ENCODE measurements around the gene HOXA4. TPM values are rescaled to one million over a fixed set of nuclear protein-coding genes. Genes with fewer than 3 reads are reported as not detected.

HOXA4 gene
- total and polyA plus RNA-seq, 2 experiments from 2014 or later = not detected

- Mint-ChIP-seq H3K36me3 (ENCODE audit: low read depth) (no peaks in the 10 kb centered on the region), H3K27ac (no peak overlapping the region), H3K4me3 (no peak overlapping the region), H3K27me3 (ENCODE audit: insufficient read depth, low read depth, poor library complexity) (peaks cover 96% of the 10 kb centered on the region), H3K4me1 (peaks cover 1% of the 10 kb centered on the region; the same call in 1 of the 3 replicates), H3K9me3 (no peaks in the 10 kb centered on the region; the same call in 2 of the 3 replicates)
- Histone ChIP-seq H3K4me3 (no peak overlapping the region), H3F3A (replicated peaks; ENCODE audit: low read depth) (peaks cover 45% of the 10 kb centered on the region), H3K27me3 (ENCODE audit: insufficient read depth) (peaks cover 100% of the 10 kb centered on the region), H3K4me2 (no peak overlapping the region), H3K79me2 (replicated peaks; ENCODE audit: insufficient read depth) (no peaks in the 10 kb centered on the region), H3K4me1 (ENCODE audit: insufficient read depth) (peaks cover 8% of the 10 kb centered on the region; the same call in 1 of the 2 replicates), H3K9me2 (ENCODE audit: insufficient read depth) (no peaks in the 10 kb centered on the region), H3K27ac (ENCODE audit: low read depth) (no peak overlapping the region), H4K20me1 (replicated peaks; ENCODE audit: insufficient read depth) (peaks cover 61% of the 10 kb centered on the region), H2AFZ (no peak overlapping the region), H3K36me3 (ENCODE audit: insufficient read depth) (no peaks in the 10 kb centered on the region)
- DNase-seq (ENCODE audit: low spot score) = no peak
- no peak for TF ChIP-seq STAT1 (IDR thresholded peaks at IDR 0.05; ENCODE audit: unreplicated experiment)
- TF ChIP-seq EZH2 (IDR thresholded peaks at IDR 0.05; ENCODE audit: low read depth, unreplicated experiment) = peak; percentile 85
- ATAC-seq = no peak
Measured at GRCh38 chr7:27133409-27134231, 3.1 kb upstream of the HOXA4 start.

GRCh38 chr7:27132978-27133377 is 2.4 kb upstream of the HOXA4 start:
- TF ChIP-seq CTCF (conservative IDR thresholded peaks at IDR 0.05; ENCODE audit: low read depth in 2 of 2) (no peak), ETS1 (IDR thresholded peaks at IDR 0.05) (no peak), ZNF114 (CRISPR knock-in tag; IDR thresholded peaks at IDR 0.05) (no peak), EZH2 (IDR thresholded peaks at IDR 0.05; ENCODE audit: low read depth, unreplicated experiment) (no peak), CREB1 (CRISPR knock-in tag; IDR thresholded peaks at IDR 0.05; ENCODE audit: low read depth) (no peak), ZNF331 (CRISPR knock-in tag; IDR thresholded peaks at IDR 0.05; ENCODE audit: low read depth) (no peak), ZNF462 (CRISPR knock-in tag; IDR thresholded peaks at IDR 0.05) (no peak), JUNB (IDR thresholded peaks at IDR 0.05; ENCODE audit: unreplicated experiment) (no peak), POLR2AphosphoS5 (IDR thresholded peaks at IDR 0.05; ENCODE audit: low read depth) (no peak), EZH2phosphoT487 (IDR thresholded peaks at IDR 0.05; ENCODE audit: unreplicated experiment) (no peak), NANOG (IDR thresholded peaks at IDR 0.05; ENCODE audit: borderline replicate concordance) (no peak), STAT1 (IDR thresholded peaks at IDR 0.05; ENCODE audit: unreplicated experiment) (no peak)
- Histone ChIP-seq H3K27me3 (ENCODE audit: insufficient read depth) (peaks cover 100% of the 10 kb centered on the region), H2AFZ (no peak overlapping the region), H3K79me2 (replicated peaks; ENCODE audit: insufficient read depth) (no peaks in the 10 kb centered on the region), H3K9me2 (ENCODE audit: insufficient read depth) (no peaks in the 10 kb centered on the region), H3K4me1 (ENCODE audit: insufficient read depth) (peaks cover 7% of the 10 kb centered on the region; the same call in 1 of the 2 replicates), H3F3A (replicated peaks; ENCODE audit: low read depth) (peaks cover 45% of the 10 kb centered on the region), H3K36me3 (ENCODE audit: insufficient read depth) (no peaks in the 10 kb centered on the region), H3K4me3 (no peak overlapping the region), H3K27ac (ENCODE audit: low read depth) (no peak overlapping the region), H4K20me1 (replicated peaks; ENCODE audit: insufficient read depth) (peaks cover 57% of the 10 kb centered on the region), H3K4me2 (no peak overlapping the region)
- Mint-ChIP-seq H3K9me3 (no peaks in the 10 kb centered on the region; the same call in 2 of the 3 replicates), H3K27ac (no peak overlapping the region), H3K4me1 (no peaks in the 10 kb centered on the region; the same call in 2 of the 3 replicates), H3K36me3 (ENCODE audit: low read depth) (no peaks in the 10 kb centered on the region), H3K4me3 (no peak overlapping the region), H3K27me3 (ENCODE audit: insufficient read depth, low read depth, poor library complexity) (peaks cover 96% of the 10 kb centered on the region)
- ATAC-seq (no peak), DNase-seq (ENCODE audit: low spot score) (no peak)

All from GM23338 (cell line).